Neural crest cell (in vitro differentiated cells): Measurements from ENCODE around the gene RUNX1. TPM values are rescaled to one million over a fixed set of nuclear protein-coding genes. Genes with fewer than 3 reads are reported as not detected.
A peak's percentile ranks its signal among the peaks of the same experiment; 100 is the strongest.

ENCODE experiments used
- DNase-seq: peaks from one replicate; pipeline ENCODE4 v3.0.0; 2021; ENCODE audit warnings: low read depth, mixed read lengths, low spot score
- H3K27ac Mint-ChIP-seq: one replicate; pipeline ENCODE4 v1.8.0; 2021; ENCODE audit warnings: mild to moderate bottlenecking, mixed read lengths; ENCODE audit not compliant: unreplicated experiment
- H3K27me3 Mint-ChIP-seq: 2 replicates; pipeline ENCODE4 v1.8.0; 2021; ENCODE audit warnings: low read depth, mild to moderate bottlenecking, mixed read lengths
- H3K36me3 Mint-ChIP-seq: 2 replicates; pipeline ENCODE4 v1.8.0; 2021; ENCODE audit warnings: low read depth, mild to moderate bottlenecking, mixed read lengths
- H3K4me1 Mint-ChIP-seq: 2 replicates; pipeline ENCODE4 v1.8.0; 2021; ENCODE audit warnings: mixed read lengths
- H3K4me3 Mint-ChIP-seq: one replicate; pipeline ENCODE4 v1.8.0; 2021; ENCODE audit warnings: mild to moderate bottlenecking, mixed read lengths
- H3K9me3 Mint-ChIP-seq: 2 replicates; pipeline ENCODE4 v1.8.0; 2021; ENCODE audit warnings: mixed read lengths
- total RNA-seq: library from RNA; stranded (reverse); gene quantifications from 2 replicates; pipeline ENCODE4 v1.2.1, GENCODE V29; 2021
- TF ChIP-seq, protein P1 (sequence below): fragments of 200-600 bp; sonication (generic); conservative IDR thresholded peaks from 2 replicates; pipeline ENCODE4 v1.5.0; 2021; ENCODE audit warnings: antibody characterized with exemption, mild to moderate bottlenecking

Gene RUNX1
- total RNA-seq, 1 donor from 2014 or later: 0.63 TPM

DNA sequence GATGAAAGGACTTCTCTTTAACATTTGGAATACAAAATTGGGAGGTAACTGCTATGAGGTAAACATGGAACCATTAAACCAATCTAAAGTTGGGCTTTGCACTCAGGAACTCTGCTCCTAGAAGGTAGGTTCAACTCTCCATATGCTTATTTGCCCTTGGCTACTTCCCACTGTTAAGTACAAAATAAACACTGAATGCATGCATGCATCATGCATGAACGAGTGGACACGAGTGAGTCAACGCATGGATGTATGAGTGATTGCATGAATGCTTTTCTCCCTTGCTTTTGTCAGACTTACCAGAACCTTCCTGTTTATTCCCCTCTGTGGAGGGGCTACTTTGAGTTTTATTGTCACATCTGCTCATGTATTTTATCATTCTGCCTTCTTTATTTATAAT is 42.4 kb upstream of the RUNX1 start:
- H3K27ac Mint-ChIP-seq: no peak overlapping the region
- H3K36me3 Mint-ChIP-seq: no peaks in the 10 kb centered on the region
- H3K4me1 Mint-ChIP-seq: peaks cover 7% of the 10 kb centered on the region
- DNase-seq: no peak
- no peaks in the 10 kb centered on the region for H3K27me3 Mint-ChIP-seq
- TF ChIP-seq, protein P1, sequence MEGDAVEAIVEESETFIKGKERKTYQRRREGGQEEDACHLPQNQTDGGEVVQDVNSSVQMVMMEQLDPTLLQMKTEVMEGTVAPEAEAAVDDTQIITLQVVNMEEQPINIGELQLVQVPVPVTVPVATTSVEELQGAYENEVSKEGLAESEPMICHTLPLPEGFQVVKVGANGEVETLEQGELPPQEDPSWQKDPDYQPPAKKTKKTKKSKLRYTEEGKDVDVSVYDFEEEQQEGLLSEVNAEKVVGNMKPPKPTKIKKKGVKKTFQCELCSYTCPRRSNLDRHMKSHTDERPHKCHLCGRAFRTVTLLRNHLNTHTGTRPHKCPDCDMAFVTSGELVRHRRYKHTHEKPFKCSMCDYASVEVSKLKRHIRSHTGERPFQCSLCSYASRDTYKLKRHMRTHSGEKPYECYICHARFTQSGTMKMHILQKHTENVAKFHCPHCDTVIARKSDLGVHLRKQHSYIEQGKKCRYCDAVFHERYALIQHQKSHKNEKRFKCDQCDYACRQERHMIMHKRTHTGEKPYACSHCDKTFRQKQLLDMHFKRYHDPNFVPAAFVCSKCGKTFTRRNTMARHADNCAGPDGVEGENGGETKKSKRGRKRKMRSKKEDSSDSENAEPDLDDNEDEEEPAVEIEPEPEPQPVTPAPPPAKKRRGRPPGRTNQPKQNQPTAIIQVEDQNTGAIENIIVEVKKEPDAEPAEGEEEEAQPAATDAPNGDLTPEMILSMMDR: no peak
- H3K9me3 Mint-ChIP-seq: peaks cover 14% of the 10 kb centered on the region
- H3K4me3 Mint-ChIP-seq: no peak overlapping the region

GRCh38 chr21:35090403-35090802 is 41.3 kb upstream of the RUNX1 start:
- Mint-ChIP-seq H3K4me1 (peaks cover 13% of the 10 kb centered on the region), H3K4me3 (no peak overlapping the region), H3K27me3 (no peaks in the 10 kb centered on the region), H3K9me3 (peaks cover 14% of the 10 kb centered on the region), H3K36me3 (no peaks in the 10 kb centered on the region), H3K27ac (no peak overlapping the region)
- TF ChIP-seq, protein P1: no peak
- no peak for DNase-seq

DNA sequence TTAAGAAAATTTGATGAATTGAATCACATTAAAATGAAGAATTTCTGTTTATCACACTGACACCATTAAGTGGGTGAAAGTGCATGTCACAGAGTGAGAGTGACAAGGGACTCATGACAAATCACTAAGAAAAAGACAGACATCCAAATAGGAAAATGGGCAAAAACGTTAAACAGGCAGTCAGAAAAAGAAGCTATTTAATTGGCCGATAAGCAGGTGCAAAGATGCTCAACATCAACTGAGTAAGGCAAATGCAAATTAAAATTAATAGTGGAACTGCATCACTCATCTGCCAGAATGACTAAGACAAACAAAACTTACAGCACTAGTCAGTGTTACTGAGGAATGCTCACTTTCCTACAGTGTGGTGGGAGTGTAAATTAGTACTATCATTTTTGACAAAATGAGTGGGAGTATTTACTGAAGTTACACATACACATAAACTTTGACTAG is 39.2 kb upstream of the RUNX1 start:
- no peak overlapping the region for H3K4me3 Mint-ChIP-seq
- no peaks in the 10 kb centered on the region for H3K27me3 Mint-ChIP-seq
- TF ChIP-seq, protein P1: no peak
- DNase-seq: no peak
- no peak overlapping the region for H3K27ac Mint-ChIP-seq
- peaks cover 13% of the 10 kb centered on the region for H3K4me1 Mint-ChIP-seq
- peaks cover 15% of the 10 kb centered on the region for H3K9me3 Mint-ChIP-seq
- H3K36me3 Mint-ChIP-seq: peaks cover 5% of the 10 kb centered on the region

DNA sequence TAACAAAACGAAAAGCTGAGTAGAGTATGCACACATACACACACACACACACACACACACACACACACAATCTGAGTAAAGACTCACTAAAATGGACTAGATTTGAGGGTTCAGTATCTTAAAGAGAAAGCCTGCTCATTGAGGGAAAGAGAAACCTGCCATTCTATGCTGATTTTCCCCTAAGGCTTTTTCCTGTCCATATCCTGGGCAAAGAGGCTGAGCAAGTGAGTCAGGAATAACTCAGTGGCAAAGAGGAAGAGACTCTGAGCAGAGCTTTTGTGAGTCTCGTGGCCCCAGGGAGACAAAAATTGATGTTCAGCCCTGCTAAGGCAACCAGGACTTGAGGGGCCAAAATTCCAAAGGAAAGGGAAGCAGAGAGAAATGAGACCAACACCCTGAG is 37.3 kb upstream of the RUNX1 start:
- Mint-ChIP-seq H3K4me1 (peaks cover 13% of the 10 kb centered on the region), H3K27ac (peak overlapping the region; percentile 21)

DNA sequence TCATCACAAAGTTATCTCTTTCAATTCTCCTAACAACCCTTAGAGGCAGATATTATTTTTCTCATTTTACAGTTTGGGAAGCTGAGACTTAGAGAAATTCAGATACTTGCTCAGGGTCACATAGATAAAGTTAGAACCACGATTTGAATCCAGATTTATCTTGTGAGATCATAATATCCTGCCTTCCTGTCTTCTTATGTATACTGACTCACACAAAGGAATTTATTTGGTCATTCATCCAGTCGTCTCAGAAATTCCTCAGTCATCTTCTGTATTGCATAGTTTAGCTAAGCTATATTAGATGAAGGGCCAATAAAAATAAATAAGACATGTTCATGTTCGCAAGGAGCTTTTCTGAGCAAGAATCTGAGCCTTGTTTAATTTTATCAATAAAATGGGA is 35.8 kb upstream of the RUNX1 start:
- no peak for DNase-seq
- TF ChIP-seq, protein P1: no peak
- H3K27me3 Mint-ChIP-seq: no peaks in the 10 kb centered on the region
- peaks cover 16% of the 10 kb centered on the region for H3K4me1 Mint-ChIP-seq
- H3K36me3 Mint-ChIP-seq: peaks cover 7% of the 10 kb centered on the region
- peaks cover 14% of the 10 kb centered on the region for H3K9me3 Mint-ChIP-seq
- H3K27ac Mint-ChIP-seq: no peak overlapping the region
- no peak overlapping the region for H3K4me3 Mint-ChIP-seq

More for the DNA sequence above, 37.3 kb upstream of the RUNX1 start:
- DNase-seq: no peak
- H3K36me3 Mint-ChIP-seq: peaks cover 7% of the 10 kb centered on the region
- H3K9me3 Mint-ChIP-seq: peaks cover 21% of the 10 kb centered on the region
- no peak overlapping the region for H3K4me3 Mint-ChIP-seq
- H3K27me3 Mint-ChIP-seq: no peaks in the 10 kb centered on the region
- TF ChIP-seq, protein P1: no peak

- Mint-ChIP-seq H3K4me1 (peaks cover 16% of the 10 kb centered on the region), H3K27me3 (no peaks in the 10 kb centered on the region), H3K36me3 (peaks cover 7% of the 10 kb centered on the region), H3K27ac (no peak overlapping the region), H3K4me3 (no peak overlapping the region), H3K9me3 (peaks cover 10% of the 10 kb centered on the region)
- DNase-seq: no peak
- TF ChIP-seq, protein P1: no peak
Observed at GRCh38 chr21:35083246-35083645, 34.1 kb upstream of the RUNX1 start.
